Measurements from ENCODE around the gene GPR162.
A peak's percentile ranks its signal among the peaks of the same experiment; 100 is the strongest.

The GPR162 gene

DNA sequence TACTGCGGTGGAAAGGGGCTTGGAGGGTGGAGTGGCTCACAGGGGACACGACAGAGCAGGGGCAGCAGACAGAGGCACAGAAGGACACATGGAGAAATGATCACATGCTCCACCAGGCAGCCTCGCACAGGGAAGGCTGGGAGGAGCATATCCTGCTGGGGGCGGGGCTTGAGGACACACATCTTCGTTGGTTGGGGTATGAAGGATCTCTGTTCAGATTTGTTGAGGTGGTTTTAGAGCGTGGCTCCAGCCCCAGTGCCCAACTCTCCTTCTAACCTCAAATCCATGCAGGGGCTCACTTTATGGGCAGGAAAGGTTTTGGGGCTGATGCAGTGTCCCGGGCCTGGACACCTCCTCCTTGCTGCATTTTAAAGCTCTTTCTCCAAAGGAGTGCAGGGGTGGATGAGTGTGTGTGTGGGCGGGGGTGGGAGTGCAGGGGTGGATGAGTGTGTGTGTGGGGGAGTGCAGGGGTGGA, 5.9 kb downstream of the GPR162 start:
- H3K27ac ChIP-seq, result peak overlapping the region; percentile 92
- TF ChIP-seq ZFX (IDR thresholded peaks at IDR 0.05; ENCODE audit: borderline replicate concordance), result no peak
- TF ChIP-seq, protein P1, sequence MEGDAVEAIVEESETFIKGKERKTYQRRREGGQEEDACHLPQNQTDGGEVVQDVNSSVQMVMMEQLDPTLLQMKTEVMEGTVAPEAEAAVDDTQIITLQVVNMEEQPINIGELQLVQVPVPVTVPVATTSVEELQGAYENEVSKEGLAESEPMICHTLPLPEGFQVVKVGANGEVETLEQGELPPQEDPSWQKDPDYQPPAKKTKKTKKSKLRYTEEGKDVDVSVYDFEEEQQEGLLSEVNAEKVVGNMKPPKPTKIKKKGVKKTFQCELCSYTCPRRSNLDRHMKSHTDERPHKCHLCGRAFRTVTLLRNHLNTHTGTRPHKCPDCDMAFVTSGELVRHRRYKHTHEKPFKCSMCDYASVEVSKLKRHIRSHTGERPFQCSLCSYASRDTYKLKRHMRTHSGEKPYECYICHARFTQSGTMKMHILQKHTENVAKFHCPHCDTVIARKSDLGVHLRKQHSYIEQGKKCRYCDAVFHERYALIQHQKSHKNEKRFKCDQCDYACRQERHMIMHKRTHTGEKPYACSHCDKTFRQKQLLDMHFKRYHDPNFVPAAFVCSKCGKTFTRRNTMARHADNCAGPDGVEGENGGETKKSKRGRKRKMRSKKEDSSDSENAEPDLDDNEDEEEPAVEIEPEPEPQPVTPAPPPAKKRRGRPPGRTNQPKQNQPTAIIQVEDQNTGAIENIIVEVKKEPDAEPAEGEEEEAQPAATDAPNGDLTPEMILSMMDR (IDR thresholded peaks at IDR 0.05), result no peak

DNA sequence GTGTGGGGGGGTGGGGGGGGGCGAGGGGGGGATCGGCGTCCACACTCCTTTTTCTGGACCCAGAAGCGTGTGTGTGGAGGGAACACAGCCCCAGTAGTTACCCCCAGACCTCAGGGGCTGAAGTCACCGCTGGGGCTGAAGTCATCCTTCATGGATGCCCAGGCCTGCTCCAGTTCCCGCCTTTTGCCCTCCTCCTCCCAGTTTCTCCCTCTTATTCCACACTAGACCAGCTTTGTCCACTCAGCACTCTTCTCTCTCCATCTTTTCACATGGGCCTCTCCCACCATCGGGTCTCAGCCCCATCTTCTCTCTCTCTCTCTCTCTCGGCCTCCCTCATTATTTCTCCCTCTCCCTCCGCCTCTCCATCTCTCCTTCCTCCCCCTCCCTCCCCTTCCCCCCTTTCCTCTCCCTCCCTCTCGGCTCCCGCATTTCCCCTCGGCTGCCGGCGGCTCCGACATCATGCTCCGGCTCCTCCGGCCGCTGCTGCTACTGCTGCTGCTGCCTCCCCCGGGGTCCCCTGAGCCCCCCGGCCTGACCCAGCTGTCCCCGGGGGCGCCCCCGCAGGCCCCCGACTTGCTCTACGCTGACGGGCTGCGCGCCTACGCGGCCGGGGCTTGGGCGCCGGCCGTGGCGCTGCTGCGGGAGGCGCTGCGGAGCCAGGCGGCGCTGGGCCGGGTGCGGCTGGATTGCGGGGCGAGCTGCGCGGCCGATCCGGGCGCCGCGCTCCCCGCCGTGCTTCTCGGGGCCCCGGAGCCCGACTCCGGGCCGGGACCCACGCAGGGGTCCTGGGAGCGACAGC, 6.6 kb downstream of the GPR162 start, which contains the start of gene P3H3:
P3H3 (plus strand) TSS at position 426 of the 799 bp plus-strand sequence; CDS start at position 460, 34 bp downstream.
- H3K27ac ChIP-seq, result peak within 1 kb of the TSS; percentile 92
- no peak for TF ChIP-seq ZFX (IDR thresholded peaks at IDR 0.05; ENCODE audit: borderline replicate concordance)
- TF ChIP-seq, protein P1 (IDR thresholded peaks at IDR 0.05), result peak; percentile 77

DNA sequence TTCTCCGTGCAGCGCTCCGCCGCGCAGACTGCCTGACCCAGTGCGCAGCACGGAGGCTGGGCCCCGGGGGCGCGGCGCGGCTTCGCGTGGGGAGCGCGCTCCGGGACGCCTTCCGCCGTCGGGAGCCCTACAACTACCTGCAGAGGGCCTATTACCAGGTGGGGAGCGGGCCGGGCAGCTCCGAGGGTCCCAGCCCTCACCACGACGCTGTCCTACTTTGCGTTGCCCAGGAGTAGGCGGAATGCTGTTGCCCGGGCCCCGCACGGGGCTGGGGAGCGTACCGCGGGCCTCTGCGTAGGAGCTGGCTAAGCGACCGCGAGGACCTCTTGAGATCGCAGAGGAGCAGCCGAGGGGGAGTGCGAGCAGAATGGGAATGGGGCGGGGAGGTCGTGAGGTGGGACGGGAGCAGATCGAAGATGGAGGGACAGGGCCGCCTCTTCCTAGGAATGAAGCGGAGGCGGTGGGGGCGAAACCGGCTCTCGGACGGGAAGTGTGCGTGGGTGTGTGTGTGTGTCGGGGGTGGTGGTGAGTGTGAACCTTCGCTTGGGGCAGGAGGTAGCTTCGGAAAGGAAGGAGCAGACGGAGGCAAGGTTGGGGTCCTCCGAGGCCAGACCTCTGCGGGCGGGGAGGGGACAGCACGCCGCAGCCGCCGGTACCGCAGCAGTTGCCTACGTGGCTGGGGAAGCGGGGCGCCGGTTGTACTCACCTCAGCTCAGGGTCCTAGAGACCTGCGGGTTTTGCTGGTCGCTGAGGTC, 7.3 kb downstream of the GPR162 start:
- no peak for TF ChIP-seq ZFX (IDR thresholded peaks at IDR 0.05; ENCODE audit: borderline replicate concordance)
- TF ChIP-seq, protein P1 (IDR thresholded peaks at IDR 0.05), result peak; percentile 53
- H3K27ac ChIP-seq, result peak overlapping the region; percentile 92

DNA sequence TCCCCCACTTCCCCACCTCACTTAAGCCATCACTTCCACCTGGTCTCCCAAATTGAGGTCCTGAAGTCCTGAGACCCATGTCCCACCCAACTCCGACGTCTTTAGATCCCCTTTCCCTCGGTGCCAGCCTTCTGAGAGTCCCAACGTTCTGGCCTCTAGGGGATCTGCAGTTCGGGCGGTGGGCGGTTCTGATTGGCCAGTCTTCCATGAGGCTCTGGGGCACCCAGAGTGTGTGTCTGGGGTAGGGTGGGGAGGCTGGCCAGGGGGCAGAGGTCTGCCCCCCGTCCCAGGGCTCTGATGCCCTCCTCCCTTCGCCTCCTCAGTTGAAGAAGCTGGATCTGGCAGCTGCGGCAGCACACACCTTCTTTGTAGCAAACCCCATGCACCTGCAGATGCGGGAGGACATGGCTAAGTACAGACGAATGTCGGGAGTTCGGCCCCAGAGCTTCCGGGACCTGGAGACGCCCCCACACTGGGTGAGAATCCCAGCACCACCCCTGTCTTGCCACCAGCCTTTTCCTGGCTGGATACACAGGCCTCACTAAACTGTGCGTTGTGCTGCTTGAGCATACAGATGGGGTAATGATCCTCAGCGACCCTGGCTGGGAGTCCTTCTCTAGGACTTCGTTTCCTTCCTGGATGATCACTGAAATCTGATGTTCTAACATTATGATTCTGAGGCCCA, 8.1 kb downstream of the GPR162 start:
- no peak for TF ChIP-seq ZFX (IDR thresholded peaks at IDR 0.05; ENCODE audit: borderline replicate concordance)
- TF ChIP-seq, protein P1 (IDR thresholded peaks at IDR 0.05), result no peak
- H3K27ac ChIP-seq, result peak overlapping the region; percentile 92

DNA sequence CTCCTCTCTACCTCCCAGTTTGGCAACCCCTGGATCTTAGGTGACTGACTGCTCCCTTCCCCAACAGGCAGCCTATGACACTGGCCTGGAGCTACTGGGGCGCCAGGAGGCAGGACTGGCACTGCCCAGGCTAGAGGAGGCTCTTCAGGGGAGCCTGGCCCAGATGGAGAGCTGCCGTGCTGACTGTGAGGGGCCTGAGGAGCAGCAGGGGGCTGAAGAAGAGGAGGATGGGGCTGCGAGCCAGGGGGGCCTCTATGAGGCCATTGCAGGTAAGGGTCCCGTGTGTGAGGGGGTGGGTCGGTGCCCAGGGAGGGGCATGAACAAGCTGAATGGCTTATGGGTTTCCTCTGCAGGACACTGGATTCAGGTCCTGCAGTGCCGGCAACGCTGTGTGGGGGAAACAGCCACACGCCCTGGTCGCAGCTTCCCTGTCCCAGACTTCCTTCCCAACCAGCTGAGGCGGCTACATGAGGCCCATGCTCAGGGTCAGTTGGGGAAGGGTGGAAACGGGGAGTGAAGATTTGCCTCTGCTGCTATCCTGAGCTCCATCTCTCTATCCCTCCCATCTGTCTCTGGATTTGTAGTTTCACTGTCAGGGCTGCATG, 8.8 kb downstream of the GPR162 start:
- no peak for TF ChIP-seq ZFX (IDR thresholded peaks at IDR 0.05; ENCODE audit: borderline replicate concordance)
- TF ChIP-seq, protein P1 (IDR thresholded peaks at IDR 0.05), result no peak
- H3K27ac ChIP-seq, result peak overlapping the region; percentile 92

DNA sequence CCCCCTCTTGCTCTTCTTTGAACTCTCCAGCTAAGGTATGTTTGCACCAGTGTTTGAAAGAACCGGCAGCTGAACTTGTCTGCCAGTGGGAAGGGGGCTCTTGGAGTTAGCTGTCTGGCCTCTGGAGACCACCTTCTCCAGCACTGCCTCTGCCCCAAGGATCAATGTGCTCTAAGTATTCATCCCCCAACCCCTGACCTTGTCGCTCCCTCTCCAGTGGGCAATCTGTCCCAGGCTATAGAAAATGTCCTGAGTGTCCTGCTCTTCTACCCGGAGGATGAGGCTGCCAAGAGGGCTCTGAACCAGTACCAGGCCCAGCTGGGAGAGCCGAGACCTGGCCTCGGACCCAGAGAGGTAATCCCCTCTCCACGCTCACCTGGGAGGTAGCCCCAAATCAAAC, 9.4 kb downstream of the GPR162 start:
- peak overlapping the region; percentile 92 for H3K27ac ChIP-seq
- TF ChIP-seq, protein P1 (IDR thresholded peaks at IDR 0.05), result no peak
- TF ChIP-seq ZFX (IDR thresholded peaks at IDR 0.05; ENCODE audit: borderline replicate concordance), result no peak

Measured in 22Rv1 (cell line).